ENCODE data around the gene SNX17.
"Not testable (repeated sequence)": the region's sequence is repeated elsewhere in the genome, so short reads cannot be mapped to it uniquely, and the experiment has no call there.

SNX17 gene

DNA sequence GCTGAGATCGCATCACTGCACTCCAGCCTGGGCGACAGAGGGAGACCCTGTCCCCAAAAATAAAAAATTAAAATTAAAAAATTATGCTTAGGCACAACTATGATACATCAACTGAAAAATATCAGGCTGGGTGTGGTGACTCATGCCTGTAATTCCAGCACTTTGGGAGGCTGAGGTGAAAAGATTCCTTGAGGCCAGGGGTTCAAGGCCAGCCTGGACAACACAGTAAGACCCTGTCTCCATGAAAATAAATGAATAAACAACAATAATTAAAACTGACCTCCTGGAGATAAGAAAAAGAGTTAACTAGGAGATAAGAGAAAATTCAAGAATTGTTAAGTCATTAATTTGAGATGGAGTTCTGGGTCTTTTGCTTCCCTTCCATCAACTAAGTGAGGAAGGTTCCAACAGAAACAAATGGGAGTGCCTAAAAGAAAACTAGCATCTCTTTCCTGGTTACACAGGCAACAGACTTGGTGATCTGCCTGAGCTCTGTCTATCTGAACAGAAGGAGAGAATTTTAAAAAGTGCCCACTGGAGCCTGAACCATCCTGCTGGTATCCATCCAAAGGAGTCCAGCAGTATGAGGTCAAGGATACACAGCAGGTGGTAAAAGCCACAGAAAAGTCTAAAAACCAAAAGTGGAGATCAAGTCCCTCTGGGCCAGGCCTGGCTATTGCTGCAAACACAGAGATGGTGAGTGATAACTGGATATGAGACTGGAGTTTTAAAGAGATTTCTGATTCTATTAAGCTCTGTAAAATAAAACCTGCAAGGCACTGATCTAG, 30.1 kb downstream of the SNX17 start:
- DNase-seq (ENCODE audit: low read depth): no peak

DNA sequence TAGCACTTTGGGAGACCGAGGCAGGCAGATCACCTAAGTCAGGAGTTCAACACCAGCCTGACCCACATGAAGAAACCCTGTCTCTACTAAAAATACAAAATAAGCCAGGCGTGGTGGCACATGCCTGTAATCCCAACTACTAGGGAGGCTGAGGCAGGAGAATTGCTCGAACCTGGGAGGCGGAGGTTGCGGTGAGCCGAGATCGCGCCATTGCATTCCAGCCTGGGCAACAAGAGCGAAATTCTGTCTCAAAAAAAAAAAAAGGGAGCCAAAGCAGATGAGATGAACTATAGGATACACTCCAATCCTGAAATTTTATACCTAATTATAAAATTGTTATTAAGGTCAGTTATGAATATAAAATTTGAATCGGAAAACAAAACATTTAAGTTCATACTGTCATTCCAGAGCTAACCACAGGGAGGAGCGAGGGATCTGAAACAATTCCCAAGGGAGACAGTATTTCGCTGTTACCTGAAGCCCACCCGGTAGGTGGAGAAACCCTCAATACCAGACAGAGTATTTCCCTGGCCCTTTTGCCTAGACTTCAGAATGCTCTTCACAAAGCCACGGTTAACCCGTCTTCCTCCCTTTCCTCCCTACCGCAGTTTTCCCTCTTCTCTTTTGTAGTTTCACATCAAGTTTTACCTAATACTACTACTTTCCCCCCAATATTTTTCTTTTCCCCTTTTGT, 37.5 kb downstream of the SNX17 start:
- no peak for DNase-seq (ENCODE audit: low read depth)

DNA sequence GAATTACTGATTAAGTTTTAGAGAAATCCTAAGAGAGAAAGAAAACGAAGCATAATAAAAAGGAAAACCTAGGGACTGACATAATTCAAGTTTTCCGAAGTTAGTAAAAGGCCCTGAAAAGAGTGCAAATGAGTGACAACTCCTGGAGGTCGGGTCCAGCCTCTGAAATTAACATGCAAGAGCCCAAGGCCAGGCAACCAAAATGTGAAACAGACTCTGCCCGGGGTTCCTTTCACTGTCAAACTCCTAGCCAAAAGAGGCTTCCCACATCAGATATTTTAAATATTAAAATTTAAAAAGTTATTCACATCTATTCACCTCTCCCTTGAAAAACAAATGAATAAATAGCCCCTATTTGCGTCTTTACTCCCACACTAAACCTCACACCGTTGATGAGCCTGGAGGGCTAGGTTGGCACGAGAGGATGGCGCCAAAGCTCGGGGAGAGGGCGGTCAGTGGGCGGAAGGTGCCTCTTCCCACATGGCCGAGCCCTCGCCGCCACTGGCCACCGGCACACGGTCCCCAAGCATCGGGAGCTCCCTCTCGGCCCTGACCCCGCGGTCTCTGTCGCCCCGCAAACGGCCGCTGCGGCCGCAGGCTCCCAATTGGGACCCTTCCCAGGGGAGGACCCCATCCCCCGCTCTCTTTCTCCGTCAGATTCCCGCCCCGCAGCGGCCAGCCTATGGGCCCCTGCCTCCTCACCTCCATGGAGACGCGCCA, 38.3 kb downstream of the SNX17 start:
- no peak for DNase-seq (ENCODE audit: low read depth)

DNA sequence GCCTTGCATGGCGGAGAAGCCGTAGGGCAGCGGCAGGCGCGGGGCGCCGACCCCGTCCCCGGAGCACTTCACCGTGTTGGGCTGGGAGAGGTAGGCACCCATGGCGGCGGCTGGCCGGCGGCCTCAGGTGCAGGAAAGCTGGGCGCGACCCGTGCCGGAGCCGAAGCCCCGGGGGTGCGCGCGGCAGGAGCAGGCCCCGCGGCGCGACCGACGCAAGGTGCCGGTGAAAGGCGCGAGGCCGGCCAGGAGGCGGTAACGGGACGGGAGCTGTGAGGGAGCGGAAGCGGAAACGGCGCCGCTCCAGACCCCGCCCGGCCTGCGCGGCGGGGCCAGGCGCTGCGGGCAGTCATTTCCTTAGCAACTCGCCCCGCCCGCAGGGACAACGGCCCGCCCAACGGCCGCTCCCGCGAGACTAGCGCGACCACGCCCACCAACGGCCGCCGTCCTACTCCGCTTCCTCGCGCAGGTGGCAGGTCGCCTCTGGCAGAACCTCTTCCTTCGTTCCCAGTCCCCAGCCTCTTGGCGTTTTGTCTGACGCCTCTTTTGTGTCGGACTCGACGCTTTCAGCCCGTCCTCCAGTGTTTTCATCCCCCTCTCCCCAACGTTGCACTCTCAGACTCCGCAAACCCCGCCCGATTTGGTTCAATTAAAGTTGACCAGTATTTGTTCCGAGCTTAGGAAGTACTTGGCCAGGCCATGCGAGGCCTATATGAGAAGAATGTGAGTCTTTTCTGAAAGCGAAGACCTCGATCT, 39.1 kb downstream of the SNX17 start, which contains the start of gene PPM1G:
PPM1G (minus strand) TSS at position 271 of the 753 bp plus-strand sequence; CDS start at position 102, 169 bp downstream.
- peak; percentile 88 for DNase-seq (ENCODE audit: low read depth)

DNA sequence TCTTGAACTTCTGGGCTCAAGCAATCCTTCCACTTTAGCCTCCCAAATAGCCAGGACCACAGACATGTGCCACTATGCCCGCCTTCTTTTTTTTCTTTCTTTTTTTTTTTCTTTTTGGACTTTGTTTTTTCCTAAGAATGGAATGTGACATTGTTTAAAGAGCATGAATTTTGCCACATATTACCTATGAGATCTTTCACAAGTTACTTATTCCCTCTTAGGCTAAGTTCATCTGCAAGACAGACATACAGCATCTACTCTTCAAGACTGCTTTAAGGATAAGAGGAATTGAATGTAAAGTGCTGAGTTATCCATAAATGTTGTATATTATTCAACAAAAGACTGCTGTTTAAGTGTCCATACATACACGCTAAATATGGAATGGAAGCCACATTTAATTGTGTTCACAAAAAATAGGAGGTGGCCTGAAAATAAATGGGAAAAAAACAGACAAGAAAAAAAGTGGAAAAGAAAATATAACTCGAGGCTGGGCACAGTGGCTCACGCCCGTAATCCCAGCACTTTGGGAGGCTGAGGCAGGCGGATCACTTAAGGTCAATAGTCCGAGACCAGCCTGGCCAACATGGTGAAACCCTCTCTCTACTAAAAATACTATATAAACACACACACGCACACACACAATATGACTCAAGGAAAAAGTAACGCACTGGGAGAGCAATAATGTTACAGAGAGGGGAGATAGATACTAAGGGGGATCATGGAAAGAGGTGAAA, 42.2 kb downstream of the SNX17 start:
- no peak for DNase-seq (ENCODE audit: low read depth)

DNA sequence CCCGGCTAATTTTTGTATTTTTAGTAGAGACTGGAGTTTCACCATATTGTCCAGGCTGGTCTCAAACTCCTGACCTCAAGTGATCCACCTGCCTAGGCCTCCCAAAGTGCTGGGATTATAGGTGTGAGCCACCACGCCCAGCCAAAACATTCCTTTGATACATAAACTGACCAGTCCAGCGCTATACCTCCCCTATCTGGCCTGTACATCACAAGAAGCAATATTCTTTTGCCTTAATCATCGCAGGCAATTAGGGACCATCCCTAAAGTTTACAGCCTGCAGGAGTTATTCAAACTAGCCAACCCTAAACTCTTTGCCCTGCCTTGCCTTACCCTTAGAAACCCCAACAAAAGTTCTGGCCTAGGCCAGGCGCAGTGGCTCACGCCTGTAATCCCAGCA, 45.7 kb downstream of the SNX17 start:
- DNase-seq (ENCODE audit: low read depth): no peak

DNA sequence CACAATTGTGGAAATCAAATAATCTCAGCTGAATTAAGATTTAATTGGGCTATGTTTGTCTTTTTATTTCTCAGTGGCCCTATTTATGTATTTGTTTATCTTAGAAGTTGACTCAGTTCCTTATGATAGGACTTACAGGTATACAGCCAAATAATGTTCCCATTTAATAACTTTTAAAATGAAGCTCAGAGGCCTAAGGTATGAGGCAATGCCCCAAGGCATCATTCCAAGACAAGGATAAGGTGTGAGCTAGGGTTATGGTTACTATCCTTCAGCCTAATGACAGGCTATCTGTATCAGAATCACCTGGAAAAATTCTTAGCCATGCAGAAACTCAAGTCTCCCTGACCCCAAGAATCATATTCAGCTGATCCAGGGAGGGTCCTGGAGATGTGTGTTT, 50.6 kb downstream of the SNX17 start:
- DNase-seq (ENCODE audit: low read depth): no peak

DNA sequence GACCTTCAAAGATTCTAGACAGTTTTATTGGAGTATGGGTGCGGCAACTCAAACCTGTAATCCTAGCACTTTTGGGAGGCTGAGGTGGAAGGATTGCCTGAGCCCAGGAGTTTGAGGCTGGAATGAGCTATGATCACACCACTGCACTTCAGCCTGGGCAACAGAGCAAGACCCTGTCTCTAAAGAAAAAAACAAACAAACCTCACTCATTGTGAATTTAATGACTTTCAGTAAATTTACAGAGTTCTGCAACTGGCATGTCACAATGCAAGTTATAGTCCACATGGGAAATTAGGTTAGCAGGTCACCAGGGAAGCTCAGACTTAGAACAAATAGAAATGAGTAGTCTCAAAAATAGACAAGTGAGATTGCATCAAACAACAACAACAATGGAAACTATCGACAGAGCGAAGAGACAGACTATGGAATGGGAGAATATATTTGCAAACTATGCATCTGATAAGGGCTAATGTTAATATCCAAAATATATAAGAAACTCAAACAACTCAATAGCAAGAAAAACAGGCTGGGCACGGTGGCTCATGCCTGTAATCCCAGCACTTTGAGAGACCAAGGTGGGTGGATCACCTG, 51.3 kb downstream of the SNX17 start:
- no peak for DNase-seq (ENCODE audit: low read depth)

DNA sequence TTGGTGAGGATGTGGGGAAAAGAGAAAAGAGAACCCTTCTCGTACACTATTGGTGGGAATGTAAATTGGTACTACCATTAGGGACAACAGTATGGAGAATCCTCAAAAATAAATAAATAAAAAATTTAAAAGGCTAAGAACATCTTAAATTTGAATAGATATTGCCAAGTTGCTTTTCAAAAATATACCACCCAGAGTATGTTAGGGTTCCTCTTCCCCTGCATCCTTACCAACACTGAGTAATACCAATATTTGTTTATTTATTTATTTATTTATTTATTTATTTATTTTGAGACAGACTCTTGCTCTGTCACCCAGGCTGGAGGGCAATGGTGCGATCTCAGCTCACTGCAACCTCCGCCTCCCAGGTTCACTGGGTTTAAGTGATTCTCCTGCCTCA, 52.5 kb downstream of the SNX17 start:
- no peak for DNase-seq (ENCODE audit: low read depth)

DNA sequence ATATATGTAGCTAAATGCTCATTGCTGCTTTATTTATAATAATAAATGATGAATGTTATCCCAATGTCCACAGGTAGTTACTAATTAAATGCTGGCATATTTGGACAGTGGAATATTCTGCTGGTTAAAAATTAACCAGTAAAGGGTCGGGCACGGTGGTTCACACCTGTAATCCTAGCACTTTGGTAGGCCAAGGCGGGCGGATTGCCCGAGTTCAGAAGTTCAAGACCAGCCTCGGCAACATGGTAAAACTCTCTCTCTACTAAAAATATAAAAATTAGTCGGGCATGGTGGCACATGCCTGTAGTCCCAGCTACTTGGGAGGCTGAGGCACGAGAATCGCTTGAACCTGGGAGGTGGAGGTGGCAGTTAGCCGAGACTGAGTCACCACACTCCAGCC, 54.6 kb downstream of the SNX17 start:
- DNase-seq (ENCODE audit: low read depth): not testable (repeated sequence)
